Liver (tissue), 9 donors: ENCODE results near the gene PRPF19. TPM values are rescaled to one million over a fixed set of nuclear protein-coding genes. Genes with fewer than 3 reads are reported as not detected.

Experiments
- DNase-seq: peaks from one replicate; pipeline ENCODE4 v3.0.0-alpha.2; 2017; ENCODE audit warnings: low spot score
- H3K27ac ChIP-seq, 2 donors: one replicate each; pipeline ENCODE4 v1.7.0; 2013; ENCODE audit warnings: inconsistent platforms in 2 of 2, low read length in 2 of 2, control low read depth in 1 of 2, low read depth in 1 of 2, mild to moderate bottlenecking in 1 of 2
- H3K27me3 ChIP-seq, 4 donors: one replicate each; pipeline versions ENCODE4 v1.6.1 to v1.7.0; 2013; ENCODE audit warnings: low read length in 3 of 4, inconsistent platforms in 1 of 4, mild to moderate bottlenecking in 1 of 4, moderate library complexity in 1 of 4; ENCODE audit not compliant: control insufficient read depth in 4 of 4, insufficient read depth in 4 of 4
- H3K36me3 ChIP-seq, 4 donors: one replicate each; pipeline versions ENCODE4 v1.6.1 to v1.7.0; 2013; ENCODE audit warnings: low read length in 3 of 4, mild to moderate bottlenecking in 3 of 4, low read depth in 1 of 4, moderate library complexity in 1 of 4; ENCODE audit not compliant: control insufficient read depth in 4 of 4, insufficient read depth in 3 of 4
- H3K4me1 ChIP-seq, 4 donors: one replicate each; pipeline versions ENCODE4 v1.6.1 to v1.7.0; 2013; ENCODE audit warnings: low read length in 3 of 4, mild to moderate bottlenecking in 3 of 4, moderate library complexity in 1 of 4; ENCODE audit not compliant: control insufficient read depth in 4 of 4, insufficient read depth in 4 of 4
- H3K4me3 ChIP-seq, 3 donors: one replicate each; pipeline versions ENCODE4 v1.6.1 to v1.7.0; 2013; ENCODE audit warnings: low read length in 3 of 3, control low read depth in 1 of 3, low read depth in 1 of 3, mild to moderate bottlenecking in 1 of 3
- H3K9ac ChIP-seq, 2 donors: one replicate each; pipeline ENCODE4 v1.7.0; 2013; ENCODE audit warnings: low read length in 2 of 2, mild to moderate bottlenecking in 2 of 2, moderate library complexity in 2 of 2, control low read depth in 1 of 2, low read depth in 1 of 2
- H3K9me3 ChIP-seq, 4 donors: one replicate each; pipeline versions ENCODE4 v1.6.1 to v1.7.0; 2013; ENCODE audit warnings: low read length in 3 of 4; ENCODE audit not compliant: control insufficient read depth in 4 of 4
- FOXA2 ChIP-seq: IDR thresholded peaks from 2 replicates; pipeline ENCODE4 v1.6.1; 2016; ENCODE audit warnings: antibody characterized with exemption
- GABPA ChIP-seq, 2 donors: IDR thresholded peaks in 1 of 2; conservative IDR thresholded peaks in 1 of 2; 2 replicates each; pipeline ENCODE4 v1.6.1; 2016; ENCODE audit warnings: antibody characterized with exemption in 2 of 2, mild to moderate bottlenecking in 1 of 2, moderate library complexity in 1 of 2
- HNF4G ChIP-seq: IDR thresholded peaks from 2 replicates; pipeline ENCODE4 v1.6.1; 2016; ENCODE audit warnings: antibody characterized with exemption
- JUND ChIP-seq, 2 donors: IDR thresholded peaks; 2 replicates each; pipeline ENCODE4 v1.6.1; 2016; ENCODE audit warnings: antibody characterized with exemption in 2 of 2
- MAX ChIP-seq: IDR thresholded peaks from 2 replicates; pipeline ENCODE4 v1.6.1; 2016; ENCODE audit warnings: antibody characterized with exemption
- NR2F2 ChIP-seq: IDR thresholded peaks from 2 replicates; pipeline ENCODE4 v1.6.1; 2016; ENCODE audit warnings: antibody characterized with exemption
- RAD21 ChIP-seq, 2 donors: IDR thresholded peaks; 2 replicates each; pipeline ENCODE4 v1.6.1; 2016; ENCODE audit warnings: antibody characterized with exemption in 2 of 2, mild to moderate bottlenecking in 2 of 2
- REST ChIP-seq: IDR thresholded peaks from 2 replicates; pipeline ENCODE4 v1.6.1; 2016; ENCODE audit warnings: antibody characterized with exemption, mild to moderate bottlenecking
- TAF1 ChIP-seq: conservative IDR thresholded peaks from 2 replicates; pipeline ENCODE4 v1.6.1; 2016; ENCODE audit warnings: antibody characterized with exemption, mild to moderate bottlenecking
- WGBS: extraction: QIAGEN DNeasy Blood & Tissue Kit; methylation state at CpG from one replicate; pipeline ENCODE4 v1.1.7; 2013; 5-methylcytosine and 5-hydroxymethylcytosine counted together
- polyA plus RNA-seq, 2 donors: library from polyadenylated mRNA; stranded (reverse) in 1 of 2; unstranded in 1 of 2; fragments of 200-250 nt in 1 of 2; fragments of >200 nt in 1 of 2; fragmentation: Nextera tagmentation in 1 of 2; extraction: Ambion mirVana in 1 of 2; gene quantifications; one replicate each; pipeline versions ENCODE4 v1.2.1 to v1.2.3, GENCODE V29; 2013 to 2015
- total RNA-seq, 2 donors: library from RNA; depleted of rRNA; stranded (reverse); fragments of >200 nt; gene quantifications; one replicate each; pipeline ENCODE4 v1.2.3, GENCODE V29; 2014
- TF ChIP-seq, protein P1 (sequence below): IDR thresholded peaks from 2 replicates; pipeline ENCODE4 v1.6.1; 2016; ENCODE audit warnings: antibody characterized with exemption
- TF ChIP-seq, protein P2 (sequence below): fragments of 150-350 bp; IDR thresholded peaks from 2 replicates; pipeline ENCODE4 v1.5.1; 2017; ENCODE audit warnings: improper control_type of control experiment, low read depth, low read length; ENCODE audit not compliant: missing input control
- donor health status: healthy.
- donor health status: healthy.
- donor health status: healthy.
- donor health status: healthy.
- donor health status: healthy.

Gene PRPF19
- total and polyA plus RNA-seq, 4 donors = 25.4 to 57.1 (median 40.4) TPM

- no peaks in the 10 kb centered on the region for H3K9me3 ChIP-seq
- H3K4me3 ChIP-seq = no peak overlapping the region
These were observed 16.9 kb upstream of the PRPF19 start for GRCh38 chr11:60923326-60923725.

GRCh38 chr11:60922906-60923305 is 16.5 kb upstream of the PRPF19 start:
- no peaks in the 10 kb centered on the region for H3K9me3 ChIP-seq
- no peak overlapping the region for H3K9ac ChIP-seq
- TF ChIP-seq, protein P1, sequence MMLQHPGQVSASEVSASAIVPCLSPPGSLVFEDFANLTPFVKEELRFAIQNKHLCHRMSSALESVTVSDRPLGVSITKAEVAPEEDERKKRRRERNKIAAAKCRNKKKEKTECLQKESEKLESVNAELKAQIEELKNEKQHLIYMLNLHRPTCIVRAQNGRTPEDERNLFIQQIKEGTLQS = no peak
- TF ChIP-seq REST = no peak
- DNase-seq = no peak
- peaks cover 0 to 6% (median 0%) of the 10 kb centered on the region in 4 donors for H3K27me3 ChIP-seq
- peaks cover 5 to 13% (median 5%) of the 10 kb centered on the region in 4 donors for H3K4me1 ChIP-seq
- H3K36me3 ChIP-seq = peaks cover 8 to 32% (median 18%) of the 10 kb centered on the region in 4 donors
- no peak overlapping the region for H3K27ac ChIP-seq
- H3K4me3 ChIP-seq = no peak overlapping the region
- 95% methylated on average over 6 of the region's 6 CpGs for WGBS

More at GRCh38 chr11:60923326-60923725, 16.9 kb upstream of the PRPF19 start:
- Histone ChIP-seq H3K9ac (no peak overlapping the region), H3K27me3 (peaks cover 0 to 6% (median 0%) of the 10 kb centered on the region in 4 donors), H3K27ac (no peak overlapping the region), H3K36me3 (peaks cover 8 to 32% (median 18%) of the 10 kb centered on the region in 4 donors), H3K4me1 (peaks cover 5 to 13% (median 5%) of the 10 kb centered on the region in 4 donors)
- no peak for TF ChIP-seq JUND (IDR thresholded peaks at IDR 0.05)
- TF ChIP-seq, protein P2, sequence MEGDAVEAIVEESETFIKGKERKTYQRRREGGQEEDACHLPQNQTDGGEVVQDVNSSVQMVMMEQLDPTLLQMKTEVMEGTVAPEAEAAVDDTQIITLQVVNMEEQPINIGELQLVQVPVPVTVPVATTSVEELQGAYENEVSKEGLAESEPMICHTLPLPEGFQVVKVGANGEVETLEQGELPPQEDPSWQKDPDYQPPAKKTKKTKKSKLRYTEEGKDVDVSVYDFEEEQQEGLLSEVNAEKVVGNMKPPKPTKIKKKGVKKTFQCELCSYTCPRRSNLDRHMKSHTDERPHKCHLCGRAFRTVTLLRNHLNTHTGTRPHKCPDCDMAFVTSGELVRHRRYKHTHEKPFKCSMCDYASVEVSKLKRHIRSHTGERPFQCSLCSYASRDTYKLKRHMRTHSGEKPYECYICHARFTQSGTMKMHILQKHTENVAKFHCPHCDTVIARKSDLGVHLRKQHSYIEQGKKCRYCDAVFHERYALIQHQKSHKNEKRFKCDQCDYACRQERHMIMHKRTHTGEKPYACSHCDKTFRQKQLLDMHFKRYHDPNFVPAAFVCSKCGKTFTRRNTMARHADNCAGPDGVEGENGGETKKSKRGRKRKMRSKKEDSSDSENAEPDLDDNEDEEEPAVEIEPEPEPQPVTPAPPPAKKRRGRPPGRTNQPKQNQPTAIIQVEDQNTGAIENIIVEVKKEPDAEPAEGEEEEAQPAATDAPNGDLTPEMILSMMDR = no peak
- TF ChIP-seq, protein P1 = no peak
- no peak for TF ChIP-seq GABPA (IDR thresholded peaks at IDR 0.05 in 1 of 2, conservative IDR thresholded peaks at IDR 0.05 in 1 of 2)
- TF ChIP-seq NR2F2 = no peak
- no peak for TF ChIP-seq TAF1
- TF ChIP-seq HNF4G = no peak
- TF ChIP-seq RAD21 (IDR thresholded peaks at IDR 0.05) = no peak
- 84% methylated on average over 5 of the region's 5 CpGs for WGBS
- DNase-seq = no peak

DNA sequence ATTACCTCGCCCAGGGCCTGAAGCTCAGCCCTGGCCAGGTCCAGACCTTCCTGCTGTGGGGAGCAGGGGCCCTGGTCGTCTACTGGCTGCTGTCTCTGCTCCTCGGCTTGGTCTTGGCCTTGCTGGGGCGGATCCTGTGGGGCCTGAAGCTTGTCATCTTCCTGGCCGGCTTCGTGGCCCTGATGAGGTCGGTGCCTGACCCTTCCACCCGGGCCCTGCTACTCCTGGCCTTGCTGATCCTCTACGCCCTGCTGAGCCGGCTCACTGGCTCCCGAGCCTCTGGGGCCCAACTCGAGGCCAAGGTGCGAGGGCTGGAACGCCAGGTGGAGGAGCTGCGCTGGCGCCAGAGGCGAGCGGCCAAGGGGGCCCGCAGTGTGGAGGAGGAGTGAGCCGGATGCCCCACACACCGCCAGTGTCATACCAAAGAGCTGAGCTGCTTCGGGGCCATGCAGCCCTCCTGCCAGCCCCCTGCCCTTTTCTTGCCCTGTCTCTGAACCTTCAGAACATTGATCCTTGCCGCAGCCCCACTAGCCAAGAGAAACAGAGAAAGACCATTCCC is 15.5 kb upstream of the PRPF19 start:
- Histone ChIP-seq H3K9ac (no peak overlapping the region), H3K27me3 (peaks cover 0 to 6% (median 0%) of the 10 kb centered on the region in 4 donors), H3K27ac (no peak overlapping the region), H3K4me3 (no peak overlapping the region), H3K4me1 (peaks cover 5 to 13% (median 5%) of the 10 kb centered on the region in 4 donors), H3K9me3 (no peaks in the 10 kb centered on the region), H3K36me3 (peaks cover 8 to 32% (median 18%) of the 10 kb centered on the region in 4 donors)
- TF ChIP-seq TAF1 (no peak), FOXA2 (no peak), MAX (no peak)
- WGBS = 93% methylated on average over 23 of the region's 23 CpGs
- DNase-seq = no peak
